Fibroblast of villous mesenchyme (primary cell): ENCODE results near the gene SLFNL1. TPM values are rescaled to one million over a fixed set of nuclear protein-coding genes. Genes with fewer than 3 reads are reported as not detected.

Experiments used
- DNase-seq: peaks from one replicate; pipeline ENCODE4 v3.0.0-alpha.2; 2010; ENCODE audit warnings: low read depth
- H3K4me3 ChIP-seq: 2 replicates; pipeline ENCODE4 v1.5.1; 2011; ENCODE audit warnings: low read depth, mild to moderate bottlenecking, low read length
- CTCF ChIP-seq: IDR thresholded peaks from 2 replicates; pipeline ENCODE4 v1.5.1; 2012; ENCODE audit warnings: low read depth, mild to moderate bottlenecking, low read length; ENCODE audit not compliant: insufficient read depth
- total RNA-seq: library from RNA; depleted of rRNA; stranded (reverse); fragments of >200 nt; gene quantifications from 2 replicates; pipeline ENCODE4 v1.2.3, GENCODE V29; 2012

SLFNL1 gene
- total RNA-seq, 1 donor: under 0.01 TPM

- no peak overlapping the region for H3K4me3 ChIP-seq
- DNase-seq: no peak
- TF ChIP-seq CTCF: no peak
These were observed 871 bp downstream of the SLFNL1 start for GRCh38 chr1:41020654-41021053.

- DNase-seq: no peak
- TF ChIP-seq CTCF: no peak
These were observed 1.4 kb downstream of the SLFNL1 start for GRCh38 chr1:41020109-41020576.

GRCh38 chr1:41019353-41019745 is 2.2 kb downstream of the SLFNL1 start:
- no peak for TF ChIP-seq CTCF
- H3K4me3 ChIP-seq: no peak overlapping the region
- DNase-seq: no peak

More at GRCh38 chr1:41020109-41020576, 1.4 kb downstream of the SLFNL1 start:
- no peak overlapping the region for H3K4me3 ChIP-seq

- H3K4me3 ChIP-seq: no peak overlapping the region
- DNase-seq: no peak
- TF ChIP-seq CTCF: no peak
These were observed 3.5 kb downstream of the SLFNL1 start for GRCh38 chr1:41018018-41018410.

GRCh38 chr1:41017141-41018017 is 4.1 kb downstream of the SLFNL1 start:
- DNase-seq: no peak
- no peak for TF ChIP-seq CTCF
- no peak overlapping the region for H3K4me3 ChIP-seq

DNA sequence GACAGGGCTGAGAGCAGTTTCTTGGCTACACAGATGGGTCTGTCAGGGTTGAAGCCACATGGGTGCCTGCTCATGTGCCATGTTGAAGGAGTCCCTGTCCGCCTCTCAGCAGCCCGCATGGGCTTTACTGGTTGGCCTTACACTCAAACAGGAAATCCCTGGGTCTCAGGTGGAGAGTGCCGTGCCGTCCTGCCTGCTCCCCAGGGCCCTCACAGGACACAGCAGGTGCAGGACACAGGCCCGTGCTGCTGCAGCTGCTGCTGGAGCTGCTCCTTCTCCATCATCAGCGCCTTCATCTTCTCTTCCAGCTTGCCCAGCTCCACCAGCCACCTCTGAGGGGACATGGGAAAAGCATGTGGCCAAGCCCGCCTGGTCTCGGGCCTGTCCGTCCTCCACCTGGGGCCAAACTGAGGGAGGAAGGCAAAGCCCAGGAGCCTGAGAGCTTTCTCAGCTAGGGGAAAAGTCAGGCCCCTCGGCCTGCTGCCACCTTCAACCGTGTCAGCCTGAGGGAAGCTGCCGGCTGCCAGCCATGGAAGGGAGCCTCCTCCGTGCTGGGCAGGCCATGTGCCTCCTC is 5.5 kb downstream of the SLFNL1 start:
- DNase-seq: no peak
- no peak overlapping the region for H3K4me3 ChIP-seq
- TF ChIP-seq CTCF: no peak
